Measurements from ENCODE around the gene PRKACA.

DNA sequence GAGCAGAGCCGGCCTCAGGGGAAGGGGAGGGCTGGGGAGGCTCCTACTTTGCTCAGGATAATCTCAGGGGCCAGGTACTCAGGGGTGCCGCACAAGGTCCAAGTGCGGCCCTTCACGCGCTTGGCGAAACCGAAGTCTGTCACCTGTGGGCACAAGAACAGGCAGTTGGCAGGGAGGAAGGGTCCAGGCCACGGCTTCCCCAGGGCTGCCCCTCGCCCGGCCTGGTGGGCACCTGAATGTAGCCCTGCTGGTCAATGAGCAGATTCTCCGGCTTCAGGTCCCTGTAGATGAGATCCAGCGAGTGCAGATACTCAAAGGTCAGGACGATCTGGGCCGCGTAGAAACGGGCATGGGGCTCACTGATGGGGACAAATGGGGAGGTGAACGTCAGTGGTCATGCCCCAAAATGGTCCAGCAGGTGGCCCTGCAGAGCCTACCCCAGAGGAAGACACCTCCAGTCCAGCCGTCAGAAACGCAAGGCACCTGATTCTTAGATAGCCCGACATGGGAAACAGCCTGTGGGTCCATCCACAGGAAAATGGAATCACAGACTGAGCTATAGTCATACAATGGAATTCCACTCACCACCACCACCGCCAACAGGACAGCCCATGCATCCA lies 19.9 kb downstream of the PRKACA start:
- TF ChIP-seq, protein P1, sequence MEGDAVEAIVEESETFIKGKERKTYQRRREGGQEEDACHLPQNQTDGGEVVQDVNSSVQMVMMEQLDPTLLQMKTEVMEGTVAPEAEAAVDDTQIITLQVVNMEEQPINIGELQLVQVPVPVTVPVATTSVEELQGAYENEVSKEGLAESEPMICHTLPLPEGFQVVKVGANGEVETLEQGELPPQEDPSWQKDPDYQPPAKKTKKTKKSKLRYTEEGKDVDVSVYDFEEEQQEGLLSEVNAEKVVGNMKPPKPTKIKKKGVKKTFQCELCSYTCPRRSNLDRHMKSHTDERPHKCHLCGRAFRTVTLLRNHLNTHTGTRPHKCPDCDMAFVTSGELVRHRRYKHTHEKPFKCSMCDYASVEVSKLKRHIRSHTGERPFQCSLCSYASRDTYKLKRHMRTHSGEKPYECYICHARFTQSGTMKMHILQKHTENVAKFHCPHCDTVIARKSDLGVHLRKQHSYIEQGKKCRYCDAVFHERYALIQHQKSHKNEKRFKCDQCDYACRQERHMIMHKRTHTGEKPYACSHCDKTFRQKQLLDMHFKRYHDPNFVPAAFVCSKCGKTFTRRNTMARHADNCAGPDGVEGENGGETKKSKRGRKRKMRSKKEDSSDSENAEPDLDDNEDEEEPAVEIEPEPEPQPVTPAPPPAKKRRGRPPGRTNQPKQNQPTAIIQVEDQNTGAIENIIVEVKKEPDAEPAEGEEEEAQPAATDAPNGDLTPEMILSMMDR (conservative IDR thresholded peaks at IDR 0.05), result no peak
- no peak for TF ChIP-seq ZFX (IDR thresholded peaks at IDR 0.05)

Measured in C4-2B (cell line).